HL-60/S4 (cell line): ENCODE data around the gene TRIM63.

Experiments used
- in situ Hi-C: fragments of 300-500 bp; cut with MboI; formaldehyde crosslinking; loops from 2 replicates; pipeline ENCODE4 v1.14.3; 2022; ENCODE audit warnings: low sequenced_read_pairs

Gene TRIM63

DNA sequence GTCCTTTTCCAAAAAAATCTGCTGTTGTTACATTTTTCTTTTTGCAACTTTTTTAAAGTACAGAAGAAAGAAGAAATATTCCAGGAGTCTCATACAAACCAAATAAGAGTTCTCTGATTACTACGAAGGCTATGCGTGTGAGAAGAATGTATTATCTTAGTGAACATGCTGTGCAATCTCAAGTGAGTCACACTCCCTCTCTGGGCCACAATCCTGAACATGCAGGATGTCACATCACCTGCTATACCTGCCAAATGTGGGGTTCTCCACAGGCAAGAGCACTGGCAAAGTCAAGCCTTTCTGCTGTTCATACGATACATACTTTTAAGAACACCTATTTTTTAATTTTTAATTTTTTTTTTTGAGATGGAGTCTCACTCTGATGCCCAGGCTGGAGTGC lies 21.7 kb upstream of the TRIM63 start:
- in situ Hi-C loops: no loop called here

DNA sequence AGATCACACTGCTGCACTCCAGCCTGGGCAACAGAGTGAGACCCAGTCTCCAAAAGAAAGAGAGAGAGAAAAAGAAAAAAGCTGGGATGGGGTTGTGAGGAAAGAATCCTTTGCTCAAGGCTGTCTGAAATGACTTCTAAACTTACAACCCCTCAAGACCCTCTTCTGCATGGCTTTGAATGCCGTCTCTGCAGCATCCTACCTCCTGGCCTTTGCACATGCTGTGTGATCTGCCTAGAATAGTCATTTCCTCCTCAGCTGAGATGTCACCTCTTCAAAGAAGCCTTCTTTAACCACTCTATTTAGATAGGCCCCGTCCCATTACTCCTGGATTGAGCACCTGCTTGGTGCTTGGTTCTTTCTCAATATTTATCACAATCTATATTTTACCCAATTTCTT lies 17.4 kb upstream of the TRIM63 start:
- in situ Hi-C loops: no loop called here

DNA sequence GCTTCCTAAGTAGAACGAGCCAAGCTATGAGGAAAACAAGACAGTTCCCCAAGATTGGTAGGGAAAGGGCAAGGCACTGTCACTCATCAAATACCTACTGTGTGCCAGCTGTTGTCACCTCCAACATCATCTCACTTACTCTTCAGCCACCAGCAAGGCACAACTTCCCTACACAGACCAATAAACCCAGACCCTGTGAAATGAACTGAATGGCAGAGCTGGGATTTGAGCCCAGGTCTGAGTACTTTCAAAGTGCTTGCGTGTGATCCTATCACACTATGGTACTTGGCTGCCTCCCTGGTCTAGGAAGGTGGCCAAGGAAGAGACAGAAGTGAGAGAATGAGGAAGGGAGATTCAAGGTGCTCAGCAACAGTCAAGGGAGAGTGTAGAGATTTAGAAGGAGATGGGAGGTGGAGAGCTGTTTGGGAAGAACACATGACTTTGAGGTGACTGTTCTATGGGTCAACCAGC lies 16.7 kb upstream of the TRIM63 start:
- in situ Hi-C loops: no loop called here

DNA sequence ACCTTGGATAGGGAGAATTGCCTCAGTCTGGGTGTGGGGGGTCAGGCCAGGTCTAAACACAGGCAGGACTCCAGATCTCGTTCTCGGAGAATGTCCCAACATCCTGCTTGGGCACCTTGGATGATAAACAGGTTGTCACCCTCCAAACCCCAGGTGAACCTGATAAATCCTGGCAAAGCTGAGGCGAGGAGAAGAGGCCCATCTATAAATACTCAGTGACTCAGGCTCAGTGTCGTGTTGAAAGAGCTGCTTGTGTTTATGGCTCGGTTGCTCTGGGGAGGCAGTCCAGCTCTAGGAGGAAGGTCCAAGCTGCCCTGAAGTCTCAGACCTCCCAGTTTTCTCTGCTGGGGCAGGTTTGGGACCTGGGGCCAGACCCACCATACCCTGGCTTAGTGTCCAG lies 15.8 kb upstream of the TRIM63 start:
- in situ Hi-C loops: no loop called here

DNA sequence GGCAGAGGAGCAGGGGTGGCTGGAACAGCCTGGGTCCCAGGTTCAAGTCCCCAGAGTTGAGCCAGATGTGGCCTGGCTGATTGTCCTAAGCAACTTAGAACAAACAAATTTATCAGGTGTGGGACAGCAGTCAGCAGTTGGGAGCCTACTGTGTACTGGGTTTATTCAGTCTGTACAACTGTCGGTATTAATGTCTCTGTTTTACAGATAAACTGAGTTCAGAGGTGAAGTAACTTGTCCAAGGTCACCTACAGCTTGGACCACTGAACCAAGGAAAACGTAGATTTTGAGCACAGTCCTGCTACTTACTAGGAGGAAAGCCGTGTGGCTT lies 14.6 kb upstream of the TRIM63 start:
- in situ Hi-C loops: no loop called here

DNA sequence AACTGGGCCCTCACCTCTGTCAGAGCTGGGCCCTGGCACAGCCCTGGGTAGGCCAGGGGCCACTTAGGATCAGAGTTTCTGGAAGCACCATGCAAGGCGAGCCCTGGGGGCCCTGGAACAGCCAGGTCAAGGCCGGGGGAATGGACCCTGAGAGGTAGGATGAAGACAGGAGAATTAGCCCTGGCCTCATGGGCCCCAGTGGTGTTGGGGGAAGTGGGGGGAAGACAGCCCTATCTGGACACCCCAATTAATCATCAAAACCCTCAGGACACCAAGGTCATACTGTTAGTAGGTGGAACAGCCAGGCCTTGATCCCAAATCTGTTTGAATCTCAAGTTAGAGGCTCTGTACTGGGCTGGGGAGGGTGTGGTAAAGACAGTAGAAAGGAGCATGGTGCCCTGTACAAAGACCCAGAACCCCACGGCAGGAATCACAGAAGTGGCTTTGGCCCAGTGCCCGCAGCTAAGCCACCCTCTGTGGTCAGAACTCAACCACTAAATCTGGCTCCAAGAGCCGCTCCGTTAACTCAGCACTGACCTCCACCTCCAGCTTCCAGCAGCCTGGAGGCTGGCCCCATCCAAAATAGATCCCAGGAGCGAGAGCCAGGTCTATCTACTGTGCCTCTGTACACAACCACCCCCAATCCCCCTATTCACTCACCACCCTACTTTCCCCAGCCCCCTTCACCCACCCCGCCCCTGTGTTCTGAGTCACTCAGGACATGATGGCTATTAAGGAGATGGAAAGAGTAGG lies 14.0 kb upstream of the TRIM63 start:
- in situ Hi-C loops: no loop called here

DNA sequence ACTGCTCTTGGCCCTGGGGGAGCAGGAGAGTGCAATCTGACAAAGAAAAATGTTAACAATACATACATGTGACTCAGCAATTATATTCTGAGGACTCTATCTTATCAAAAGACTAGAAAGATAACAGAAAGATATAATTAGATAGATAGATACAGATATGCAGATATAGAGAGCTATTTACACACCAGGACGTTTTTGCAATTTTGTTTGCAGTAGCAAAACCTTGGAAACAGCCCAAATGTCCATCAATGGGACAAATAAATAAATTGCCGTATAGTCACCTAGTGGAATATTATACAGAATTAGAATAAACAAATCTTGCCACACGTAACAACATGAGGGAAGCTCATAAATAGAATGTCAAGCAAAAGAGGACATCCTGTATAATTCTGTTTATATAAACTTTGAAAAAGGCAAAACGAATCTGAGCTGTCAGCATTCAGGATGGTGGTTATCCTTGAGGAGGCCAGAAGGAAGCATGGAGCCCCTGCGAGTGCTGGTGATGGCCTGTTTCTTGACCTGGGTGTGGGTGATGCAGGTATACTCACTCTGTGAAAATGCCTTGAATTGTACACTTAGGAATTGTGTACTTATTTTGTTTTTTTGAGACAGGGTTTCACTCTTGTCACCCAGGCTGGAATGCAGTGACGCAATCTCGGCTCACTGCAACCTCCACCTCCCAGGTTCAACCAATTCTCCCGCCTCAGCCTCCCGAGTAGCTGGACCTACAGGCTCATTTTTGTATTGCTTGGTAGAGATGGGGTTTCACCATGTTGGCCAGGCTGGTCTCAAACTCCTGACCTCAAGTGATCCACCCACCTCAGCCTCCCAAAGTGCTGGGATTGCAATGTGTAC lies 12.8 kb upstream of the TRIM63 start:
- in situ Hi-C loops: no loop called here

DNA sequence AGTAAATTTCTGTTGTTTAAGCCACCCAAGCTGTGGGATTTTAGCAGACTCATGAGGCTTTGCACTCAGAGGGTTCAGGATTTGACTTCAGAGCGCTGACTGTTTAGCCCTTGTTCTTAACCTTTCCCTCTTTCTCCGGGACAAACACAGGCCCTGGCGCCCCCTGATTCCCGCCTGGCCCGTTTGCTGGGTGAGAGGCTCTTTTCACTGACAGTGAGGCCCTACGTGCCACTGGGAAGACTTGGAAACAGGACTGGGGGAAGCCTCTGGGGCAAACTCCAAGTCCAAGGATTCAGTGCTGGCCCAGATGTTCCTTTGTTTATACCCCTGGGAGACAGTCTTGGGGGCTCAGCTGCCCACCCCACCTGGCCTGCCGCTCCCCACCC lies 11.7 kb upstream of the TRIM63 start:
- in situ Hi-C loops: no loop called here

DNA sequence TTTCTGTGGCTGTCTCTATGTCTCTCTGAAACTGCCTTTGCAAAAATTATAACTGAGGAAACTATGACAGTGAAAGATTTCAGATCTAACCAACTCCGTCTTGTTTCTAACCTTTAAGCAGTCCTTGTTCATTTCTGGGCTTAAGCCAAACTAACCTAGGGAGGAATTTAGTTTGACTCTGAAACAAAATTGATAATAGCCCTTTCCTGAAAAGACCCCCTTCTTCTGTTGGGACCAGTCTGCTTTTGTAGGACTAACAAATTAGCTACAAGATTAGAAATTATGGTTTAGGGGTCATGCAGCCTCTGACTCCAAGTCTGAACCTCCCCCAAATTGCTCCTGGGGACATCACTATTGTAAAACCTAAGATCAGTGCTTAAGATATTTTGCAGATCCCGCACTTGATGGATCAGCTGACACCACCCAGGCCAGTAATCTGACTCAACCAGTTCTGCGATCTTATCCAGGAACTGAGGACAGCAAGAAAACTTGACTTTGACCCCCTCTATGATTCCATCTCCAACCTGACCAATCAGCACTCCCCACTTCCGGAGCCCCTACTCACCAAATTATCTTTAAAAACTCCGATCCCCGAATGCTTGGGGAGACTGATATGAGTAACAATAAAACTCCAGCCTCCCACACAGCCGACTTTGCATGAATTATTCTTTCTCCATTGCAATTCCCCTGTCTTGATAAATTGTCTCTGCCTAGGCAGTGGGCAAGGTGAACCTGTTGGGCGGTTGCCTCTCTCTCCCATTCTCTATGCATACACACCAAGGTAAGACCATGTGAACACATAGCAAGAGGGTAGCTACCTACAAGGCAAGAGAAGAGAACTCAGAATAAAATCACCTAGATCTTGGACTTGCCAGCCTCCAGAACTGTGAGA lies 11.1 kb upstream of the TRIM63 start:
- in situ Hi-C loops: no loop called here

DNA sequence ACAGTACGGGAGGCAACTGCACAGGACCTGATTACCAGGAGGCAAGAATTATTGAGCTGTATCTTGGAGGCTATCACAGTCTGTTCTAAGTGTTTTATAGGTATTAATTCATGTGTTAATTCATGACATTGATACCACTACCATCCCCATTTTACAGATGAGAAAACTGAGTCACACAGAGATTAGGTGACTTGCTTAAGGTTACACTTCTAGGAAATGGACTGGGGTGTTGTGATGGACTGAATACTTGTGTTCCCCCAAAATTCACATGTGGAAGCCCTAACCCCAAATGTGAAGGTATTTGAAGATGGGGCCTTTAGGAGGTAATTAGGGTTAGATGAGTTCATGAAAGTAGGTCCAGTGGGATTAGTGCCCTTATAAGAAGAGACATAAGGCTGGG lies 10.1 kb upstream of the TRIM63 start:
- in situ Hi-C loops: no loop called here

DNA sequence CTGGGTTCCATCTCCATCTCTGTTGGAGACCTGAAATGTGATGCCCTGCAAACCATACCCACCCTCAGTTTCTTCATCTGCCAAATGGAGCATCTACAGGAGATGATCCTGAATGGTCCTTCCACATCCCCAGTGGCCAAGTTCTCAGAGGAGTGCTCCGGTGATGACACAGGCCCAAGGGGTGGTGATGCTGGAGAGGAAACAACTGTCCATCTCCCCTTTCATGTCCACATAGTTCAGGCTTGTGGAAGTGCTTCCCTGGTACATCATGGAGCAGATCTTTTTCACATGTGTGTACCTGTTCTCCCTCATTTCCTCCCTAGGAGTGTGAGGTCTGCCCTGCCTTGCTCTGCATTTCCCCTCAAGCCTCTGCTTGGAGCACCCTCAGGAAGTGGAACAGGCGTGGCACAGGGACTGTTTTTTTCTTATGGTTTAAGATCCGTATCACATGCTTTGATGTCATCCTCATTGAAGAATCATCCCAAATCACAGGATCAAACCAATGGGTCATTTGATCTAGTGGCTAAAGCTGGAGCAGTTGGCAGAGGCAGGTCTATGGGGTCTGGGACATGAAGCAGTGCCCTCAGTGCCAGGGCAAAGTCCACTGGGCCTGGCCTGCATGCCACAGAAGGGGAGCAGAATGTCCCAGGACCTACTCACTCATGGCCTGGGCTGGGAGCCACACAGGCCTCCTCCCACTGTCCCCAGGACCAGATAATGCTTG lies 8.2 kb upstream of the TRIM63 start:
- in situ Hi-C loops: no loop called here

DNA sequence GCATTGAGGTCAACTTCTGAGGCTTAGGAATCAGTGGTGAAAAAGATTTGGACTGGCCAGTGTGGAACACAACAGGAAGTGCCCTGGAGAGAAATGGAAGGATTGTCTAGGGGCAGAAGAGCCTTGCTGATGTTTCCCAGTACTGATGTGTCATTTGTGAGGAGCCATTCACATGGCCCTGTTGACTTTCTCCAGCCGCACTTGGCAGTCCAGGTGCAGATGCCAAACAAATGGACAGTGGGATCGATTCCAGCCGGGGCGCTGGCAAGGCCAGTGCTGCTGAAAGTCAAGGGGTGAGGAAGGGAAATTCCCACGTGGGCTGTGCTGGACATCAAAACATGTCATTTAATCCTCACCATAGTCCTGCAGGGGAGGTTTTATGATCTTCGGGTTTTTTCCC lies 4.9 kb upstream of the TRIM63 start:
- in situ Hi-C loops: no loop called here

DNA sequence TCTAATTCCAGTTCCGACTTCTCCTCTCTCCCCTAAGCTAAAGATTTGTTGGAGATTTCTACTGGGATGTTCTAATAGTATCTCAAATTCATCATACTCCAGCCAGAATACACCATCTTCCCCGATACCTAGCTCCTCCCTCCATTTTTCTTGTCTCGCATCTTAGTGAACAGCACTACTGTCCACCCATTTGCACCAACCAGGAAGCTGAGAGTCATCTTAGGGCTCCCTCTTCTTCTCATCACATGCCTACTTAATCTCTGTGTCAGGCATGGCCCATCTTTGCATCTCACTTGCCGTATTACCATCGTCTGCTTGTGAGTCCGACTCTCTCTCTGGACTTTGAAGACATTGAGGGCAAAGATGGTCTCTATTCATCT lies 3.5 kb upstream of the TRIM63 start:
- in situ Hi-C loops: no loop called here

DNA sequence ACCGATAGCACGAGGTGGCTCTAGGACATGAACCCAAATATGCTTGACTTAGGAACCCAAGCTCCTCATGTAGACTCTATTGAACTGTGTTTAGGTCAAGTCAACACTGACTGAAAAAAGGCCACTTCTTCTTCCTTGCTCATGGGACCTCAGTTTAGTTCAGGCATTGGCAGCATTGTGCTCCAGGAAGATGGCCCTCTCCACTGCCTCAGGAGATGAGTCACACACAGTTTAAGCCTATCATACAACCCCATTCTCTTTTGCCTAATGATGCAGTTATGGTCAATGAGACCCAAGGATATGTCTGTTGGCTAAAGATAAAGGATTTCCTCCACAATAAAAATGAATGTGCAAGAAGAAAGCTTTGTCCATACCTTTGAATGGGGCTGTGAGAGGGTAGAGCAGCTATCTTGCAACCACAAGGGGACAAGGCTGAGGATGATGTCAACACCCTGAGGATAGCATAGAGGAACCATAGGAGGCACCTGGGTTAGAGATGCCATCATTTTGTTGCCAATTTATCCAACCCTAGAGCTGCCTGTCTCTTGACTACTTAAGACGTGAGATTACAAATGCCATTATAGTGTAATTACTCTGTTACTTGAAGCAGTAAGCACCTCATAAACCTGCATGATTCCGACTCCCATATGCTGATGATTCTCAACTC lies 3.0 kb upstream of the TRIM63 start:
- in situ Hi-C loops: no loop called here

DNA sequence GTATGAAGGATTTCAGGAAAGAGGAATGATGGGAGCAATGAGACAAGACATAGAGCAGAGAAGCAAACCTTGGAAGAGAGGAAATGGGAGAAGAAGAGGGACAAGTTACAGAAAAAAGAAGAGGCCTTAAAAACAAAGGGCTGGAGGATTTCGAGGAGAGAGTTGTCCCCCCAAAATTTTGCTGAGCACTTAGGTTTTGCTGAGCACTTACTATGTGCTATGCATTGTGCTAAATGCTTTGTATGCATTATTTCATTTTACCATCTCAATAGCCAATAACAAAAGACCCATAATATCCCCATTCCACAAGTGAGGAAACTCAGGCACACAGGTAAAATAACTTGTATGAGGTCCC lies 2.5 kb upstream of the TRIM63 start:
- in situ Hi-C loops: no loop called here

DNA sequence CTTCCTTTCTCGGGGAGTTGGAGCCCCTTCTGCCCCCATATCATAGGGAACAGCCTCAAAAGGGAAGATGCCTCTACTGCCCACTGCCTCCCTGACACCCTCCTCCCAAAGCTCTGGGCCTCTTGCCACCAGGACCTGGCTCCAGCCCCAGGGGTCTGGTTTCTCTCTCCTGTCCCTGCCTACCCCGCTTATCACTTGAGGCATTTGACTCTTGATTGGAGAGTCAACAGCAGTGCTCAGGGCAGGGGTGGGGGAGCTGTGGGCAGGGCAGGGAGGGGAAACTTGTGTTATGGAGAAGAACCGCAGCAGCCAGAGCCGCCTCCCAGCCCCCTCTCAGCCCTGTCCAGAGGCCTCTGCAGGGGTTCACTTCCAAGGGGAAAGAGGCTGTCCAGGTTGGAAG lies 573 bp downstream of the TRIM63 start:
- in situ Hi-C loops: no loop called here

DNA sequence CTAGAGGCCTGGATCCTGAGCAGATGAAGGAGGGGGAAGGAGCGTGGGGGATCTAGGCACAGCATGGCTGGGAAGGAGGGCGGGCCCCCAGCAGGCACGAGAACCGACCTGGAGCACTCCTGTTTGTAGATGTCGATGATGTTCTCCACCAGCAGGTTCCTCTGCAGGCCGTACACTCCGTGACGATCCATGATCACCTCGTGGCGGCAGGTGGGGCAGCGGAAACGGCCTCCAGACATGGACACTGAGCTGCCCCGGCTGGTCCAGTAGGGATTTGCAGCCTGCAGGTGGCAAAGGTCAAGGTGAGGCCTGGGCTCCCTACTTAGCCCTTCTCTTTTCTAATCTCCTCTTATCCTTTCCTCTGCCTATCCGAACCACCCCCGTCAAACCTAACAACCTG lies 1.3 kb downstream of the TRIM63 start:
- in situ Hi-C loops: no loop called here

DNA sequence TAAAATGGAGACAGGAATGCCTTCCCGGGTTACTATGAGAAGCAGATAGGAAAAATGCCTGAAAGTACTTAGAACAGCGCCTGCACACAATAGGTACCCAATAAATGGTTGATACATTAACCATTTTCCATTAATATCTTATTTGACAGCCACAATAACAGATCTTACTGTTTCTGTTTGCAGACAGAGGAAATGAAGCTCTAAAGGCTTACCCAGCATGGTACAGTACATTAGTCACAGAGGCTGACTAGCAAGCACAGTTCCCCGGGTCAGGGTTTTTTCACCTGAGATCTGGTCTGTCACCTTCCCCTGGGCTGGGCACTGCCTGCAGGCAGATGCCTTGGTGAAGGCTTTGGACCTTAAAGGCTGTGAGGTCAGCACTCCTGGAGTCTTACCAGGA lies 2.9 kb downstream of the TRIM63 start:
- in situ Hi-C loops: no loop called here

DNA sequence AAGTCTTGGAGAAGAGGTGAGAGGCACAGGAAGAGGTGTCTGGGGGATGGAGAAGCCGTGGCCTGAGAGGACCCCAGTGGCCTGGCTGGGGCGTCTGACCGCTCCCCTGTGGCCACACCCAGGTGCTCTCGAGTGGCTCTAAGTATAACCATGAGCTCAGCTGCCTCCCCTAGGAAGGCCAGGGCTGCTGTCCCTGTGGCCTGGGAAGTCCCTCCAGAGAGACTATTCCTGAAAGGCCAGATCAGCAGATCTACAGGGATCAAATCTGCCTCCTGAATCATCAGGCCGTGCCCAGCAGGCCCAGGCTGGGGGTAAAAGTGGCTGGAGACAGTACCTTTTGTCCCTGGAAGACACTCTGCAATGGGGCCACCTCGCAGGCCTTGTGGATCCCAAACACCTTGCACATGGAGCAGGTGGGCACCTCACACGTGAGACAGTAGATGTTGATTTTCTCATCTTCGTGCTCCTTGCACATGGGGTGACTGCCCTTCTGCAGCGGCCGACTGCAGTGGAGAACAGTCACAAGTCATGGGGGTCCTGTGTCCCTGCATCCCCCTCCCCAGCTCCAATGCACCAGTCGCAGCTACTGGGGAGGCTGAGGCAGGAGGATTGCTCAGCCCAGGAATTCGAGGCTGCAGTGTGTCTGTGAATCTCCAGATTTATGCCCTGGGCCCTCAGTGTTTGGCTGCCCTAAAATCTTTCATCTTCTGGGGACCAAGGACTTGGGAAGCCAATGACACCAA lies 6.4 kb downstream of the TRIM63 start:
- in situ Hi-C loops: no loop called here

DNA sequence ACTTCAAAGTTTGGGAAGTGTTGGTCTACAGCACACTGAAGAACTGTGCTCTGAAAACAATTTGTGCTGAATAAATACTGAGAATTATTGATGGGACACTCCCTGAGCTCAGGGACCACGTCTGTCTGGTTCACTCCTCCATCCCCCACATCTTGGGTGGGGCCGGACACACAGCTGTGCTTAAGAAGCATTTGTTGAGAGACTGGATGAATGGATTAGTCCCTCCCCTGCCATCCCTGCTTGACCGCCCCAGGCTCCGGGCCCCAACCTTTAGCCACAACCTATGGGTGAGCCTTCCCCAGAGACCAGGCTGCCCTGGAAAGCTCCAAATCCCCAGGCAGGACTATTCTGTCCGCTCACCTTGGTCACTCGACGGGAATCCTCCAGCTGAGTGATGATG lies 7.5 kb downstream of the TRIM63 start:
- in situ Hi-C loops: no loop called here
